ENCODE measurements around the gene CNTNAP5.

- TF ChIP-seq CTCF (IDR thresholded peaks at IDR 0.05) = no peak
- no peak for TF ChIP-seq EZH2 (IDR thresholded peaks at IDR 0.05; ENCODE audit: borderline replicate concordance, insufficient read depth, low read depth, low read length, poor library complexity, severe bottlenecking)
Observed at GRCh38 chr2:124254621-124255020, 229.5 kb downstream of the CNTNAP5 start.
